Epithelial cell of prostate (primary cell): Measurements from ENCODE around the gene UBQLN2.
"Not testable (repeated sequence)": the region's sequence is repeated elsewhere in the genome, so short reads cannot be mapped to it uniquely, and the experiment has no call there.

ENCODE experiments used
- DNase-seq: peaks from one replicate; pipeline ENCODE4 v3.0.0-alpha.2; 2011; ENCODE audit warnings: low read depth, low spot score
- H3K27ac ChIP-seq: fragments of 450-650 bp; 2 replicates; pipeline ENCODE4 v1.5.1; 2017; ENCODE audit warnings: mild to moderate bottlenecking

UBQLN2 gene

DNA sequence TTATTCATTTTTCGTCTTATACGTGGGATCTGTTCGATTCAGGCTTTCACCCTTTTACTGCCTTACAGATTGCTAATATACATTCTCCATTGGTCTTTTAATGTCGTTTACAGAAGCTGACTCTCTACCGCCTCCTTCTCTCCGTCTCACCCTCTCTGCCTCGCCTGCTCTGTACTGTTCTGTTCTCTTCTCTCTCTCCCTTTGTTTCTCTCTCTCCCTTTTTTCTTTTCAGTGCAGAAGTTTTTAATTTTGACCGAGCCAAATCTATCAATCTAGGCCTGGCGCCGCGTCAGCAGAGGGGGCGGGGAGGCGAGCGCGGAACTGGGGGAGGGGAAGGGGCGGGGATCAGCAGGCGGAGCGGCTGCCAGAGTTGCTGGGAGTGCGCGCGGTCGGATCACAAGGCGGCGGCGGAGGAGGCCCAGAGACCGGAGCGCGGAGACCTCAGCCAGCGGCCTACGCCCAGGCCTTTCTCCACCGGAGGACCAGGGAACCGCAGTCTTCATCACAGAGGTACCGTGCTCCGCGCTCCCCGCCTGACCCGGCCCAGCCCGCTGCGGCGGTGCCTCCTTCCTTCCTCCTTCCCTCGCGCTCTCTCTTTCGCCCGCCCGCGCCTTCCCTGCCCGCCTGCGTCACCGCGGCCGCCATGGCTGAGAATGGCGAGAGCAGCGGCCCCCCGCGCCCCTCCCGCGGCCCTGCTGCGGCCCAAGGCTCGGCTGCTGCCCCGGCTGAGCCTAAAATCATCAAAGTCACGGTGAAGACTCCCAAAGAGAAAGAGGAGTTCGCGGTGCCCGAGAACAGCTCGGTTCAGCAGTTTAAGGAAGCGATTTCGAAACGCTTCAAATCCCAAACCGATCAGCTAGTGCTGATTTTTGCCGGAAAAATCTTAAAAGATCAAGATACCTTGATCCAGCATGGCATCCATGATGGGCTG is at the start of gene UBQLN2:
Gene UBQLN2, plus strand, starts transcription at position 397 of the 931 bp plus-strand sequence. Its CDS starts 247 bp downstream, at position 644.
- H3K27ac ChIP-seq, result peak within 1 kb of the TSS; percentile 91
- no peak for DNase-seq

DNA sequence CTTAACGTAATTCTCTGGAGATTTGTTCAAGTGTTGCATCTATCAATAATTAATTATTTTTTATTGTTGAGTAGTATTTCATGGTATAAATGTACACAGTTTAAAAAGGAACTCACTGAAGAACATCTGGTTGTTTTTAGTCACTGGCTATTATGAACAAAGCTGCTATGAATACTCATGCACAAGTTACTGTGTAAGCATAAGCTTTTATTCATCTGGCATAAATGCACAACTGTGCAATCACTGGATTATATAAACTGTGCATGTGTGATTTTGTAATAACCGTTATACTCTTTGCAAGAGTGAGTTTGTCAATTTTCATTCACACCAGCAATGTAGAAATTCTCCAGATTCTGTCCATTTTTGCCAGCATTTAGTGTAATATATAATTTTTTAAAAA is 43.8 kb upstream of the UBQLN2 start:
- H3K27ac ChIP-seq, result no peak overlapping the region
- DNase-seq, result no peak

- not testable (repeated sequence) for DNase-seq, H3K27ac ChIP-seq
These were observed 33.9 kb upstream of the UBQLN2 start for GRCh38 chrX:56529482-56530007.

GRCh38 chrX:56530011-56530410 is 33.4 kb upstream of the UBQLN2 start:
- H3K27ac ChIP-seq, result no peak overlapping the region
- no peak for DNase-seq

GRCh38 chrX:56550667-56551066 is 12.8 kb upstream of the UBQLN2 start:
- no peak for DNase-seq
- H3K27ac ChIP-seq, result no peak overlapping the region

DNA sequence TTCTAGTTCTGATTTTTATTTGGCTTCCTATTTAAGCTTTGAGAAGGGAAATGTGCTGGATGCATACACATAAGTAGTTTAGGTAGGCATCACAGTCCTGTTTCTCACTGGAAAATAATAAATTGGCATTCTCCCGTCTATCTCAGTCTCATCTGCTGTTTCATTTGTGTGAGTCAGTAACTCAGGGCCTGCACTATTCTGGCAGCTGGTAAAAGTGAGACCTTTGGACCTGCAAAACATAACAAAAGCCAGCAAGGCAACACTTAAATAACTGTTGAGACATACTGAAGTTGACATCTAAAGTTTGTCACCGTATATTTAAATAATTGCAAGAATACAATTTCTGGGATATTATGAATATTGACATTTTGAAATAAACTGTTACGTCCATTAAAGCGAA is 8.6 kb upstream of the UBQLN2 start:
- no peak for DNase-seq
- no peak overlapping the region for H3K27ac ChIP-seq

GRCh38 chrX:56557376-56557929 is 6.0 kb upstream of the UBQLN2 start:
- DNase-seq, result no peak
- no peak overlapping the region for H3K27ac ChIP-seq

- peak; percentile 49 for DNase-seq
These were observed 898 bp downstream of the UBQLN2 start for GRCh38 chrX:56564164-56564885.

GRCh38 chrX:56564921-56565840 is 1.8 kb downstream of the UBQLN2 start:
- peak overlapping the region; percentile 91 for H3K27ac ChIP-seq
- DNase-seq, result no peak

More at GRCh38 chrX:56564164-56564885, 898 bp downstream of the UBQLN2 start:
- H3K27ac ChIP-seq, result peak overlapping the region; percentile 91

DNA sequence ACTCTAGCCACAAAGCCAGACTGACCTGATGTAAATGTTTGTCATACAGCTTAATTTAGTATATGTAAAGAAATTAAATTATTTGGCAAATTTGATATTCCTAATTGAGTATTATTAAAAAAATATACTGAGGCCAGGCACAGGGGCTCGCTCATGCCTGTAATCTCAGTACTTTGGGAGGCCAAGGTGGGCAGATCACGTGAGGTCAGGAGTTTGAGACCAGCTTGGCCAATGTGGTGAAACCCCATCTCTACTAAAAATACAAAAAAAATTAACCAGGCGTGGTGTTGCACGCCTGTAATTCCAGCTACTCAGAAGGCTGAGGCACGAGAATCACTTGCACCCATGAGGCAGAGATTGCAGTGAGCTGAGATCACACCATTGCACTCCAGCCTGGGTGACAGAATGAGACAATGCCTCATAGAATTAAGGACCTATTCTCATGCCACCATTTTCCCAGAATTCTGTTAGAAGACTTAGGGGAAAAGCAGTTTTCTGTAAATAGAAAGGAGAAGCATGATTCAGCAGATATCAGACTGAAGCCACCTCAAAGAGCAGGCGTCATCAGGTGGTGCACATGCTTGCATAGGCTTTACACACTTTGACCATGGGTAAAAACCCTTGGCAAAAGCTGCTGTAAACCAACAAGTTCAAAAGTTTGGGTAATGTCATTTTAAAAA is 6.1 kb downstream of the UBQLN2 start:
- DNase-seq, result no peak
- no peak overlapping the region for H3K27ac ChIP-seq

- H3K27ac ChIP-seq, result peak overlapping the region; percentile 15
- peak; percentile 34 for DNase-seq
These were observed 9.5 kb downstream of the UBQLN2 start for GRCh38 chrX:56572975-56573374.

DNA sequence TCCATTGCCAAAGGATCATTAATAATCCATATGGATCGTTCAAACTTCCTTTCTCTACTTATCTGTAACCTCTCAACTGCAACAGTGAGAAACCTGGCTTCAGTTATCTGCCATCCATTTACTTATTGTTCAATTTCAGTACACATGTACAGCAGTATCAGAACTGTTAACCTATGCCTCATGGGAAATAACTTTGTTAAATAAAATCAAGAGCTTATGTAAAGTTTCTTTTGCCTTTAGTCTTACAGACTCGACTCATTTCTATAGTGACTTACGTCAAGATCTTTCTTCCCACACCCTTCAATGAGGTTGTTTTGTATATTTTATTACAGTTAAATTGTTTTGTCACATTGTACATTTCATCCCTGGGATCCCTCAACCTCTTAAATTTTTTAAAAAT is 11.4 kb downstream of the UBQLN2 start:
- H3K27ac ChIP-seq, result no peak overlapping the region
- DNase-seq, result no peak

GRCh38 chrX:56576721-56577120 is 13.3 kb downstream of the UBQLN2 start:
- no peak for DNase-seq
- H3K27ac ChIP-seq, result no peak overlapping the region

DNA sequence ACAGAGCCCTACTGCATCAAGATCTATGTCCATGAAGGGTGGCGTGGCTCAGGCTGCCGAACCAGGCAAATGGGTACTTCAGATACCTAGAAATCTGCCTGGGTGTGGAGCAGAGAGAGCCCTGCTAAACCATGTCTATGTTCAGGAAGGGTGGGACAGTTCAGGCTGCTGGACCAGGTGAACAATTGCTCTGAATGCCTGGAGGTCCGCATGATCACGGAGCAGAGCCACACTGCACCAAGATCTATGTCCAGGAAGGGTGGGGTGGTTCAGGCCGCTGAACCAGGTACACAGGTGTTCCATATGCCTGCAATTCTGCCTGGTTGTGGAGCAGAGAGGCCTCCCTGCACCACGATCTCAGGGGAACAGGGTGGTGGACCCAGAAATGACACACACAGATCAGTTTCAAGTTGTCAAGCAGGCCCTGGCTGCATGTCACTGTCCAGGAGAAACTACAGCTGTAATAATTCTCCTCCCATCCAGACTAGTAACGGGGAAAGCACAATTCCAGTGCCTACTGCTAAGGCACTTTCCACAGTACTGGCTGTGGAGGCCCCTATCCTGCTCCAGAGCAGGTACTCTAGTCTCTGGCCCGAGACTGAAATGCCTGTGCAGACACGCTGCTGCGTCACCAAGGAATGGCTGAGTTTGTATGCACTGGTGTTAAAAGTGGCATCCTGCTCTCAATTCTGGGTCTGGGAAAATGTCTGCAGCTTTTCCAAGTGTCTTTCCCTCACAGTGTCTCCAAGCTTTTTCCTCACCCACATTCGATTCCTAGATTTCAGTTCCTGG is 25.2 kb downstream of the UBQLN2 start:
- H3K27ac ChIP-seq, result no peak overlapping the region

DNA sequence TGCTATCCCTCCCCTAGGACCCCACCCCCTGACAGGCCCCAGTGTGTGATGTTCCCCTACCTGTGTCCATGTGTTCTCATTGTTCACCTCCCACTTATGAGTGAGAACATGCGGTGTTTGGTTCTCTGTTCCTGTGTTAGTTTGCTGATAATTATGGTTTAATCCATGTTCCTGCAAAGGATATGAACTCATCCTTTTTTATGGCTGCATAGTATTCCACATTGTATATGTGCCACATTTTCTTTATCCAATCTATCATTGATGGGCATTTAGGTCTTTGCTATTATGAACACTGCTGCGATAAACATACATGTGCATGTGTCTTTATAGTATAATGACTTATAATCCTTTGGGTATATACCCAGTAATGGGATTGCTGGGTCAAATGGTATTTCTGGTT is 28.4 kb downstream of the UBQLN2 start:
- H3K27ac ChIP-seq, DNase-seq: not testable (repeated sequence)

More for the DNA sequence above, 25.2 kb downstream of the UBQLN2 start:
- no peak for DNase-seq

GRCh38 chrX:56600141-56600540 is 36.7 kb downstream of the UBQLN2 start:
- DNase-seq, result no peak
- H3K27ac ChIP-seq, result no peak overlapping the region

DNA sequence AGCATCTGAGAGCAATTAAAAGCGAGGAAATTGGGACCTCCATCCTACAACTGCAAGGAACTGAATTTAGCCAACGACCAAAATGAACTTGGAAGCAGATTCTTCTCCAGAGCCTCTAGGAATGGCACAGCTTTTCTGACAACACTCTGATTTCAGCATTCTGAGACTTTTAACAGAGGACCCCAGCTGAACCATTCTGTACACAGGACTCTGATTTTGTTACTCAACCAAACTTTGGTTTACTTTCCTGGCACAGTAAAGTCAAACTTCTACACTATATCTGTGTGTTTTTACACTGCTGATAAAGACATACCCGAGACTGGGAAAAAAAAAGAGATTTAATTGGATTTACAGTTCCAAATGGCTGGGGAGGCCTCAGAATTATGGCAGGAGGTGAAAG is 37.6 kb downstream of the UBQLN2 start:
- no peak for DNase-seq
- no peak overlapping the region for H3K27ac ChIP-seq

DNA sequence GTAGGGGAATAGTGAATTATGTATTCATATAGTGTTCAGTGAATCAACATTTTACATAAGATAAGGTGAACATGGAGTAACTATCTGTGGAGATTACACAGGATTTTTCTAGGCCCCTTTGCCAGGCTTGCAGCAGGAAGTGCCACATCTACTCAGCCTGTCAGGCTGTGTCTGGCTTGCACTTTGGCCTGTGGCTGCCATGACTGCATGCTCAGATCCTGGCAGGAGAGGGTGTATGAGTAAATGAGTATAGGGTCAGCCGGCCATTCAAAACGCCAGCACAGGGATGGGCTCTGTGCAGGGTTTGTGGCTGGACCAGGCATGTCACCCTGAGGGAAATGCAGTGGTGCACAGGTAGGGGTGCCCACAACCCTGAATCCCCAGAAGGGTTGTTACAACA is 51.9 kb downstream of the UBQLN2 start:
- no peak for DNase-seq
- H3K27ac ChIP-seq, result no peak overlapping the region
